Natural killer cell treated with Interleukin-12 subunit alpha and Interleukin-12 subunit beta and Interleukin-15 and Interleukin-18, amount 100 ng/mL, for 72 hours (primary cell): ENCODE results near the gene NLRC5. TPM values are rescaled to one million over a fixed set of nuclear protein-coding genes. Genes with fewer than 3 reads are reported as not detected.
"Not testable (repeated sequence)": the region's sequence is repeated elsewhere in the genome, so short reads cannot be mapped to it uniquely, and the experiment has no call there.

Experiments used
- ATAC-seq, 2 donors: fragments of 150-1000 bp; cut with Tn5 transposase in 1 of 2; sonication (Bioruptor Pico), chemical (Tn5 transposase) in 1 of 2; 2 replicates each; pipeline ENCODE4 v1.10.0; 2021
- DNase-seq: peaks from one replicate; pipeline ENCODE4 v3.0.0; 2022; ENCODE audit warnings: low spot score
- H3K27ac Mint-ChIP-seq, 2 donors: 1 replicate in 1 of 2; 2 replicates in 1 of 2; pipeline ENCODE4 v1.8.0; 2022; ENCODE audit warnings: mixed read lengths in 2 of 2, mild to moderate bottlenecking in 1 of 2, moderate library complexity in 1 of 2
- H3K27me3 Mint-ChIP-seq, 2 donors: 1 replicate in 1 of 2; 2 replicates in 1 of 2; pipeline ENCODE4 v1.8.0; 2022; ENCODE audit warnings: mixed read lengths in 2 of 2
- H3K36me3 Mint-ChIP-seq: one replicate; pipeline ENCODE4 v1.8.0; 2022; ENCODE audit warnings: mixed read lengths
- H3K4me1 Mint-ChIP-seq, 2 donors: 1 replicate in 1 of 2; 2 replicates in 1 of 2; pipeline ENCODE4 v1.8.0; 2022; ENCODE audit warnings: low read depth in 2 of 2, mixed read lengths in 2 of 2, mild to moderate bottlenecking in 1 of 2
- H3K4me3 Mint-ChIP-seq: one replicate; pipeline ENCODE4 v1.8.0; 2022; ENCODE audit warnings: mixed read lengths
- H3K9me3 Mint-ChIP-seq: 2 replicates; pipeline ENCODE4 v1.8.0; 2022; ENCODE audit warnings: mixed read lengths
- total RNA-seq, 2 donors: library from RNA; stranded (reverse); gene quantifications; one replicate each; pipeline ENCODE4 v1.2.3, GENCODE V29; 2022

NLRC5 gene
- total RNA-seq, 2 donors from 2014 or later = 190 to 316 TPM

- H3K9me3 Mint-ChIP-seq = no peaks in the 10 kb centered on the region
- peaks cover 16 to 24% of the 10 kb centered on the region in 2 donors for H3K4me1 Mint-ChIP-seq
- ATAC-seq = no peak
These were observed 8.3 kb upstream of the NLRC5 start for GRCh38 chr16:56980792-56981724.

GRCh38 chr16:56981729-56982271 is 7.6 kb upstream of the NLRC5 start:
- no peak overlapping the region for H3K4me3 Mint-ChIP-seq
- no peak overlapping the region for H3K27ac Mint-ChIP-seq
- ATAC-seq = no peak
- peak; percentile 12 for DNase-seq
- H3K4me1 Mint-ChIP-seq = peaks cover 18 to 23% of the 10 kb centered on the region in 2 donors
- peaks cover 5% of the 10 kb centered on the region for H3K36me3 Mint-ChIP-seq
- no peaks in the 10 kb centered on the region for H3K9me3 Mint-ChIP-seq
- H3K27me3 Mint-ChIP-seq = peaks cover 0 to under 1% of the 10 kb centered on the region in 2 donors

More at GRCh38 chr16:56980792-56981724, 8.3 kb upstream of the NLRC5 start:
- Mint-ChIP-seq H3K36me3 (peaks cover 5% of the 10 kb centered on the region), H3K27ac (peak overlapping the region in 1 of 2 donors; percentile 68), H3K4me3 (no peak overlapping the region), H3K27me3 (peaks cover 0 to 7% of the 10 kb centered on the region in 2 donors)
- DNase-seq = peak; percentile 32

GRCh38 chr16:56982695-56983094 is 6.7 kb upstream of the NLRC5 start:
- H3K4me1 Mint-ChIP-seq = peaks cover 22 to 29% of the 10 kb centered on the region in 2 donors
- no peak for ATAC-seq

GRCh38 chr16:56983211-56983751 is 6.1 kb upstream of the NLRC5 start:
- H3K4me1 Mint-ChIP-seq = peaks cover 28 to 35% of the 10 kb centered on the region in 2 donors

More at GRCh38 chr16:56982695-56983094, 6.7 kb upstream of the NLRC5 start:
- Mint-ChIP-seq H3K27me3 (no peaks in the 10 kb centered on the region), H3K9me3 (no peaks in the 10 kb centered on the region), H3K27ac (peak overlapping the region in 1 of 2 donors; percentile 47), H3K36me3 (peaks cover 5% of the 10 kb centered on the region), H3K4me3 (no peak overlapping the region)
- peak; percentile 40 for DNase-seq

GRCh38 chr16:56984639-56985038 is 4.7 kb upstream of the NLRC5 start:
- no peaks in the 10 kb centered on the region for H3K9me3 Mint-ChIP-seq
- H3K4me3 Mint-ChIP-seq = no peak overlapping the region
- peaks cover 5% of the 10 kb centered on the region for H3K36me3 Mint-ChIP-seq
- H3K4me1 Mint-ChIP-seq = peaks cover 40 to 43% of the 10 kb centered on the region in 2 donors
- ATAC-seq (no peak), DNase-seq (peak; percentile 41)
- H3K27me3 Mint-ChIP-seq = no peaks in the 10 kb centered on the region
- peak overlapping the region; percentile 19 to 59 for H3K27ac Mint-ChIP-seq

More at GRCh38 chr16:56983211-56983751, 6.1 kb upstream of the NLRC5 start:
- no peaks in the 10 kb centered on the region for H3K27me3 Mint-ChIP-seq
- no peaks in the 10 kb centered on the region for H3K9me3 Mint-ChIP-seq
- DNase-seq = peak; percentile 51
- H3K27ac Mint-ChIP-seq = peak overlapping the region in 1 of 2 donors; percentile 47
- peaks cover 5% of the 10 kb centered on the region for H3K36me3 Mint-ChIP-seq
- H3K4me3 Mint-ChIP-seq = no peak overlapping the region
- peak in 1 of 2 donors; percentile 36 for ATAC-seq

- Mint-ChIP-seq H3K4me3 (no peak overlapping the region), H3K27ac (peak overlapping the region; percentile 19 to 59), H3K9me3 (no peaks in the 10 kb centered on the region), H3K4me1 (peaks cover 46 to 50% of the 10 kb centered on the region in 2 donors), H3K36me3 (peaks cover 9% of the 10 kb centered on the region), H3K27me3 (no peaks in the 10 kb centered on the region)
- DNase-seq (no peak), ATAC-seq (no peak)
These were observed 3.9 kb upstream of the NLRC5 start for GRCh38 chr16:56985288-56985961.

GRCh38 chr16:56985962-56986360 is 3.4 kb upstream of the NLRC5 start:
- Mint-ChIP-seq H3K27ac (peak overlapping the region; percentile 19 to 99), H3K4me3 (no peak overlapping the region), H3K4me1 (peaks cover 47 to 56% of the 10 kb centered on the region in 2 donors), H3K27me3 (no peaks in the 10 kb centered on the region), H3K36me3 (peaks cover 13% of the 10 kb centered on the region), H3K9me3 (no peaks in the 10 kb centered on the region)
- ATAC-seq = no peak
- peak; percentile 22 for DNase-seq

GRCh38 chr16:56986361-56986760 is 3.0 kb upstream of the NLRC5 start:
- Mint-ChIP-seq H3K27ac (peak overlapping the region; percentile 57 to 99), H3K4me3 (no peak overlapping the region), H3K4me1 (peaks cover 46 to 55% of the 10 kb centered on the region in 2 donors), H3K9me3 (no peaks in the 10 kb centered on the region), H3K27me3 (no peaks in the 10 kb centered on the region), H3K36me3 (peaks cover 13% of the 10 kb centered on the region)
- DNase-seq (no peak), ATAC-seq (no peak)

- Mint-ChIP-seq H3K4me1 (peaks cover 45 to 55% of the 10 kb centered on the region in 2 donors), H3K36me3 (peaks cover 18% of the 10 kb centered on the region)
- peak; percentile 39 for DNase-seq
These were observed 2.4 kb upstream of the NLRC5 start for GRCh38 chr16:56986908-56987307.

GRCh38 chr16:56987692-56988091 is 1.7 kb upstream of the NLRC5 start:
- peaks cover 47 to 58% of the 10 kb centered on the region in 2 donors for H3K4me1 Mint-ChIP-seq
- DNase-seq = no peak
- H3K27me3 Mint-ChIP-seq = no peaks in the 10 kb centered on the region
- H3K36me3 Mint-ChIP-seq = peaks cover 20% of the 10 kb centered on the region
- H3K4me3 Mint-ChIP-seq = peak overlapping the region; percentile 99
- ATAC-seq = no peak
- no peaks in the 10 kb centered on the region for H3K9me3 Mint-ChIP-seq
- peak overlapping the region; percentile 99 for H3K27ac Mint-ChIP-seq

More at GRCh38 chr16:56986908-56987307, 2.4 kb upstream of the NLRC5 start:
- Mint-ChIP-seq H3K4me3 (peak overlapping the region; percentile 99), H3K27ac (peak overlapping the region; percentile 57 to 99)
- not testable (repeated sequence) for ATAC-seq, H3K9me3 Mint-ChIP-seq, H3K27me3 Mint-ChIP-seq

- peaks cover 25% of the 10 kb centered on the region for H3K36me3 Mint-ChIP-seq
- no peaks in the 10 kb centered on the region for H3K27me3 Mint-ChIP-seq
- ATAC-seq (no peak), DNase-seq (peak; percentile 51)
- peak overlapping the region; percentile 99 for H3K27ac Mint-ChIP-seq
- no peaks in the 10 kb centered on the region for H3K9me3 Mint-ChIP-seq
- H3K4me3 Mint-ChIP-seq = peak overlapping the region; percentile 99
- H3K4me1 Mint-ChIP-seq = peaks cover 54 to 64% of the 10 kb centered on the region in 2 donors
These were observed 1.0 kb upstream of the NLRC5 start for GRCh38 chr16:56988161-56988947.

GRCh38 chr16:56989988-56990387 is 631 bp downstream of the NLRC5 start:
- Mint-ChIP-seq H3K27me3 (no peaks in the 10 kb centered on the region), H3K4me3 (peak overlapping the region; percentile 99), H3K4me1 (peaks cover 63 to 72% of the 10 kb centered on the region in 2 donors)

More at GRCh38 chr16:56989988-56990387, 631 bp downstream of the NLRC5 start:
- peak; percentile 20 for DNase-seq
- Mint-ChIP-seq H3K36me3 (peaks cover 26% of the 10 kb centered on the region), H3K9me3 (no peaks in the 10 kb centered on the region), H3K27ac (peak overlapping the region; percentile 99)
- no peak for ATAC-seq
